ENCODE results near the gene DYNLL2.
"Not testable (repeated sequence)": the region's sequence is repeated elsewhere in the genome, so short reads cannot be mapped to it uniquely, and the experiment has no call there.

The DYNLL2 gene

DNA sequence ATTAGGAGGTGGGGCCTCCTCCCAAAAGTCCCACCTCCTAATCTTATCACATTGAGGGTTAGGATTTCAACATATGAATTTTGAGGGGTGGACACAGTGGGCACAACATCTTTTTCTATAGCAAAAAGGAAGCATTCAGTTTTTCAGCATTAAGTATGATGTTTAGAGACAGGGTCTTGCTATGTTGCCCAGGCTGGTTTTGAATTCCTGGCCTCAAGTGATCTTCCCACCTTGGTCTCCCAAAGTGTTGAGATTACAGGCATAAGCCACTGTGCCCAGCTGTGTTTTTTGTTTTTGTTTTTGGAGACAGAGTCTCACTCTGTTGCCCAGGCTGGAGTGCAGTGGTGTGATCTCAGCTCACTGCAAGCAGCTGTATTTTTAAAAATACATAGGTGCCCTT is 18.7 kb downstream of the DYNLL2 start:
- not testable (repeated sequence) for DNase-seq (ENCODE audit: low read depth in 2 of 2)

DNA sequence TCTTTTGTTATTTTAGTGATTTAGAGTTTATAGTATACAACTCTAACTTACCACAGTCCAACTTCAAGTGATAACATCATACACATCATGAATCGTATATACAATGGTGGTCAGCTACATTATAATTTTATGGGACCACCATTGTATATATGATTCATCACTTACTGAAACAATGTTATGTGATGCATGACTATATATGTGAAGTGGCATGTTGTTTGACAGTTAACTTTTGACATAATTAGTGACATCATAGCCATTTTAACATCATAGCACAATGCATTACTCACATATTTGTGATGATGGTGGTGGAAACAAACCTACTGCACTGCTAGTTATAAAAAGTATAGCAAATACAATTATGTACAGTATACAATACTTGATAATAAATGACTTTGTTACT is 21.9 kb downstream of the DYNLL2 start:
- DNase-seq (ENCODE audit: low read depth in 2 of 2) = no peak

DNA sequence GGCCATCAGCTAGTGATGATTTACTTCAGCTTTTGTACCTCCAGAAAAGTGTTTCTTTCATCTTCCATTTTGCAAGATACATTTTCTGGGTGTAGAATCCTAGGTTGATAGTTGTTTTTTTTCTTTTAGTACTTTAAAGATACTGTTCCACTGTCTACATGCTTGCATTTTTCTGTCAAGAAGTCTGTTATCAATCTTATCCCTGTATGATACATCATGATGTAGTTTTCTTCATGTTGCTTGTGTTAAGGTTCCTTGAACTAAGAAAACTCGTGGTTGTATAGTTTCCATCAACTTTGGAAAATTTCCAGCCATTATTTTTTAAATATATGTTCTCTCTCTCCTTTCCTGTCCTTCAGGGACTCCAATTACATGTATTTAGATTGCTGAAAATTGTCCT is 24.1 kb downstream of the DYNLL2 start:
- DNase-seq (ENCODE audit: low read depth in 2 of 2) = no peak

DNA sequence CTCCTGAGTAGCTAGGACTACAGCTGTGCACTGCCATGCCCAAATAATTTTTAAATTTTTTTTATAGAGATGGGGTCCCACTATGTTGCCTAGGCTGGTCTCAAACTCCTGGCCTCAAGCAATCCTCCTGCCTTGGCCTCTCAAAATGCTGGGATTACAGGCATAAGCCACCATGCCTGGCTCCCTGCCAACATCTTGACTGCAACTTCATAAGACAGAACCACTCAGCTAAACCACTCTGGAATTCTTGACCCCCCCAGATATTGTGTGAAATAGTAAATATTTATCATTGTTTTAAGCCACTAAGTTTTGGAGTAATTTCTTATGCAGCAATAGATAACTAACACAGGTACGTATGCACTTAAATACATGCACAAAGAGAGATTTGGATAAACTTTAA is 26.0 kb downstream of the DYNLL2 start:
- no peak for DNase-seq (ENCODE audit: low read depth in 2 of 2)

GRCh38 chr17:58110012-58110411 is 26.8 kb downstream of the DYNLL2 start:
- DNase-seq (ENCODE audit: low read depth in 2 of 2) = no peak

DNA sequence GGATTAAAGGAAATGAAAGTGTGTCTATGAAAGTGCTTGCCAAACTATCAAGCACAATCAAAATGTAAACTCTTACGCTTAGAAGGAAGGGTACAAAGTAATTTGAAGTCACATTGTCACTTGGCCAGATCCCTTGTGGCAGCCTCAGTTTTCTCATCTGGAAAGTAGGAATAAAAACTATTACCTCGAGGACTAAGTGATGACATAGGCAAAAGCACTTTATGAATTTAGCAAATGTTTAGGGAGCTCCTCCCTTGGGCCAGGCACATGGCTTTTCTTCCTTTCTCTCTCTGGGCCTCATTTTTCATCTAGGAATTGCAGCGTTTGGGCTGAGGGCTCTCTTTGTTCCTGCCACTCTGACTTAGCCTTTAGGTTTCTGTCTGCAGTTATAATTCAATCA is 28.5 kb downstream of the DYNLL2 start:
- DNase-seq (ENCODE audit: low read depth in 2 of 2) = no peak

- peak; percentile 68 to 70 for DNase-seq (ENCODE audit: low read depth in 2 of 2)
These were observed 29.9 kb downstream of the DYNLL2 start for GRCh38 chr17:58112970-58113631.

- DNase-seq (ENCODE audit: low read depth in 2 of 2) = no peak
These were observed 30.7 kb downstream of the DYNLL2 start for GRCh38 chr17:58113947-58114346.

- no peak for DNase-seq (ENCODE audit: low read depth in 2 of 2)
These were observed 34.2 kb downstream of the DYNLL2 start for GRCh38 chr17:58117382-58117781.

- no peak for DNase-seq (ENCODE audit: low read depth in 2 of 2)
These were observed 36.3 kb downstream of the DYNLL2 start for GRCh38 chr17:58119491-58119890.

DNA sequence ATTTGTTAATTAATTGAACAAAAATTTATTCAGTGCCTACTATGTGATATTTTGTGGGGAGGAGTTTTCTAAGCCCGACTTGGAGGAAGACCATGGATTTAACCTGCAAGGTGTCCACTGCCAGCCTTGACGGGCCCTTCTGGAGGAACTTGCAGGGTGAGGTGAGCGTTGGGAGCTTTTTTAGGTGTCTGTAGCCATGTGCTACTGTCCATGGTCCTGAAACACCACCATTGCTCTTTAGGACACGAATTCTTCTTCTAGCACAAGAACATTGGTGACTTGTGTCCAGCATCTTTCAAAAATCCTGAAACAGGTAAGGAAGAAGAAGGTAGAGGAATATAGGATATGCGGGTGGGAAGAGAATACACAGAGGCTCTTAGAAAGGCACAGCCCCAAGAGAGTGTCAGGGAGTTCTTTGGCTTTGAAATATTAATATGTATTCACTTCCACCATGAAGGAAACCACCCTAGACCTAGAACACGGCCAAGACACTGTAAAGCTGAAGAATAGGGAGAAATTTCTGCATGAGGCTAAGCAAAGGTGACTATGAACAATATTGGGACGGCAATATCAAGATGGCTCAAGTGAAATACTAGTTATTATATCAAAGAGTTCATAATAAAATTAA is 37.1 kb downstream of the DYNLL2 start:
- DNase-seq (ENCODE audit: low read depth in 2 of 2) = no peak

DNA sequence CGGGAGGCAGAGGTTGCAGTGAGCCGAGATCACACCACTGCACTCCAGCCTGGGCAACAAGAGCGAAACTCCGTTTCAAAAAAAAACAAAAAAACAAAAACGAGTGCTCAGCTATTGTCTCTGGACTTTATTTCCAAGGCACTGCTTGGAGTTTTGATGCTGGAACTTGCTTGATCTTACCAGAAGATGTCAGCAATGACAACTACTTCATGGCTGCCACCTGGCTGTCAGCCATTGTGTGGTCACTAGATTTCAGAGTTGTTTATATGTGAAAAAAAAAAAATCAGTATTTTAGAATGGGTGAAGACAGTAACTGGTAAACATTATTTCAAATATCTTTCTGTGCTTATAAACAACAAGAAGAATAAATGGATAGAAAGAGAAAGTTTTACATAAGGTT is 38.7 kb downstream of the DYNLL2 start:
- DNase-seq (ENCODE audit: low read depth in 2 of 2) = no peak

DNA sequence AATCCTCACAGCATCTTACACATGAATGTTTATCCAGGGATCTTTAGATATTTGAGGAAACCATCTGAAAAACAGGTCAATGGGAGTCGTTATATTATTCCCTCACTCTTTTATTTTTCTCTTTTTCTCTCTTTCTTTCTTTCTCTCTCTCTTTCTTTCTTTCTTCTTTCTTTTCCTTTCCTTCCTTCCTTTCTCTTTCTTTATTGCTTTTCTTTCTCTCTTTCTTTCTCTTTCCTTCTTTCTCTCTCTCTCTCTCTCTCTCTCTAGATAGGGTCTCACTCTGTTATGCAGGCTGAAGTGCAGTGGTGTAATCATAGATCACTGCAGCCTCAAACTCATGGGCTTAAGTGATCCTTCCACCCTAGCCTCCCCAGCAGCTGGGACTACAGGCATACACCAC is 44.6 kb downstream of the DYNLL2 start:
- DNase-seq (ENCODE audit: low read depth in 2 of 2) = no peak

DNA sequence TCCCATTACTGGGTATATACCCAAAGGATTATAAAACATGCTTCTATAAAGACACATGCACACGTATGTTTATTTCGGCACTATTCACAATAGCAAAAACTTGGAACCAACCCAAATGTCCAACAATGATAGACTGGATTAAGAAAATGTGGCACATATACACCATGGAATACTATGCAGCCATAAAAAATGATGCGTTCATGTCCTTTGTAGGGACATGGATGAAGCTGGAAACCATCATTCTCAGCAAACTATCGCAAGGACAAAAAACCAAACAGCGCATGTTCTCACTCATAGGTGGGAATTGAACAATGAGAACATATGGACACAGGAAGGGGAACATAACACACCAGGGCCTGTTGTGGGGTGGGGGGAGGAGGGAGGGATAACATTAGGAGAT is 49.5 kb downstream of the DYNLL2 start:
- not testable (repeated sequence) for DNase-seq (ENCODE audit: low read depth in 2 of 2)

GRCh38 chr17:58136669-58137279 is 53.6 kb downstream of the DYNLL2 start:
- DNase-seq (ENCODE audit: low read depth in 2 of 2) = no peak

DNA sequence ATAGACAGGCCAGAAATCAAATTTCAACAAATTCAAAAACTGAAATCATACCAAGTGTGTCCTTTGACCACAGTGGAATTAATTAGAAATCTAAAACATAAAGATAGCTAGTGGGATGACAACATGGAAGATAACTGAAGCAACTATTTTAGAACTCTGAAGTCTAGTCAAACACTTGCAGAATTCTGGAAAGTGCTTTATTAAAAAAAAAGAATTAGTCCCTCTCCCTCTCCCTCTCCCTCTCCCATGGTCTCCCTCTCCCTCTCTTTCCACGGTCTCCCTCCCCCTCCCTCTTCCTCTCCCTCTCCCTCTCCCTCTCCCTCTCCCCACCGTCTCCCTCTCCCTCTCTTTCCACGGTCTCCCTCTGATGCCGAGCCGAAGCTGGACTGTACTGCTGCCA is 58.3 kb downstream of the DYNLL2 start:
- DNase-seq (ENCODE audit: low read depth in 2 of 2) = no peak

DNA sequence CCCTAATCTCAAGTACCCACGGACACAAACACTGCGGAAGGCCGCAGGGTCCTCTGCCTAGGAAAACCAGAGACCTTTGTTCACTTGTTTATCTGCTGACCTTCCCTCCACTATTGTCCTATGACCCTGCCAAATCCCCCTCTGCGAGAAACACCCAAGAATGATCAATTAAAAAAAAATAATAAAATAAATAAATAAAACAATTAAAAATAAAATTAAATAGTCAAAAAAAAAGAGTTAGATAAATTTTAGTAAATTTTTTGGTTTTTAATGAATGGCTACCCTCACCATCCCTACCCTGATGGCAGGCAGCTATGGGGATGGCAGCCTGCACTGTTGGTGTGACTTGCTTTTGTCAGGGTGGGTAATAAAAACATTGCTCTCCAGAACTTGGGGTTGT is 60.1 kb downstream of the DYNLL2 start:
- DNase-seq (ENCODE audit: low read depth in 2 of 2) = not testable (repeated sequence)

DNA sequence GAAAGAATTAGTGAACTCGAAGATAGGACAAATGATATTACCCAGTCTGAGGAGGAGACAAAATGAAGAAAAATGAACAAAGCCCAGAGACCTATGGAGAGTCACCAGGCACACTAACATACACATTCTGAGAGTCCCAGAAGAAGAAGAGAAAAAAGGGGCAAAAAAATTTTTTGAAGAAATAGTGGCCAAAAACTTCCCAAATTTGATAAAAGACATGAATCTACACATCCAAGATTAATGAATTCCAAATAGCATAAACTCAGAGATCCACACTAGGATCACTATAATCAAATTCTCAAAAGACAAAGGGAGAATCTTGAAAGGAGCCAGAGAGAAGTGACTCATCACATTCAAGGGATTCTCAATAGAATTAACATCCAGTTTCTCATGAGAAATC is 61.6 kb downstream of the DYNLL2 start:
- DNase-seq (ENCODE audit: low read depth in 2 of 2) = no peak
